HG03060 (cell line): Measurements from ENCODE around the gene REG3A.

Experiments
- ATAC-seq: cut with Tn5 transposase; IDR thresholded peaks from one replicate; pipeline ENCODE4 v1.9.1; 2021; ENCODE audit warnings: low read depth, moderate number of reproducible peaks; ENCODE audit not compliant: unreplicated experiment

The REG3A gene

GRCh38 chr2:79159653-79160052 is at the start of gene REG3A:
Gene REG3A (minus strand): TSS chr2:79159753. CDS start chr2:79159405, 348 bp downstream.
- no peak for ATAC-seq

- no peak for ATAC-seq
Measured at GRCh38 chr2:79200762-79201161, 41.2 kb upstream of the REG3A start.

GRCh38 chr2:79191816-79192215 is 32.3 kb upstream of the REG3A start:
- no peak for ATAC-seq

- ATAC-seq = no peak
Measured at GRCh38 chr2:79191081-79191480, 31.5 kb upstream of the REG3A start.

GRCh38 chr2:79189465-79189864 is 29.9 kb upstream of the REG3A start:
- no peak for ATAC-seq

- no peak for ATAC-seq
Measured at GRCh38 chr2:79181617-79182016, 22.1 kb upstream of the REG3A start.

- no peak for ATAC-seq
Measured at GRCh38 chr2:79180092-79180491, 20.5 kb upstream of the REG3A start.

GRCh38 chr2:79179036-79179435 is 19.5 kb upstream of the REG3A start:
- ATAC-seq = no peak

- ATAC-seq = no peak
Measured at GRCh38 chr2:79178076-79178674, 18.6 kb upstream of the REG3A start.

GRCh38 chr2:79171348-79171958 is 11.9 kb upstream of the REG3A start:
- no peak for ATAC-seq

GRCh38 chr2:79162801-79163200 is 3.2 kb upstream of the REG3A start:
- no peak for ATAC-seq

- no peak for ATAC-seq
Measured at GRCh38 chr2:79162132-79162531, 2.6 kb upstream of the REG3A start.

GRCh38 chr2:79159030-79159429 is 523 bp downstream of the REG3A start:
- no peak for ATAC-seq

GRCh38 chr2:79155826-79156476 is 3.6 kb downstream of the REG3A start:
- no peak for ATAC-seq

- ATAC-seq = no peak
Measured at GRCh38 chr2:79139423-79139822, 20.1 kb downstream of the REG3A start.

- no peak for ATAC-seq
Measured at GRCh38 chr2:79138385-79138784, 21.2 kb downstream of the REG3A start.

GRCh38 chr2:79131687-79132086 is 27.9 kb downstream of the REG3A start:
- no peak for ATAC-seq

GRCh38 chr2:79129804-79130203 is 29.7 kb downstream of the REG3A start:
- no peak for ATAC-seq

GRCh38 chr2:79129260-79129659 is 30.3 kb downstream of the REG3A start:
- no peak for ATAC-seq

- ATAC-seq = no peak
Measured at GRCh38 chr2:79128406-79128805, 31.1 kb downstream of the REG3A start.

- ATAC-seq = no peak
Measured at GRCh38 chr2:79125721-79125985, 33.9 kb downstream of the REG3A start.
